IMR-90 (cell line): Measurements from ENCODE around the gene TCOF1. TPM values are rescaled to one million over a fixed set of nuclear protein-coding genes. Genes with fewer than 3 reads are reported as not detected.

Experiments used
- ATAC-seq: fragments of 200-7000 bp; cut with Tn5 transposase; 2 replicates; pipeline ENCODE4 v1.9.1; 2020; ENCODE audit warnings: low read depth, mild to moderate bottlenecking, moderate library complexity
- BruUV-seq: library from RNA; stranded (reverse); fragments of 400-500 nt; replicated peaks from 2 replicates; lab custom pipeline; 2021; lab: Mats Ljungman, UMichigan
- CTCF ChIA-PET: fragments of 300-600 bp; formaldehyde crosslinking; extraction: SDS; loops from one replicate; lab custom pipeline; 2021; ENCODE audit warnings: antibody characterized with exemption; lab: Yijun Ruan, JAX
- POLR2A ChIA-PET: fragments of 300-600 bp; sonication (Branson Sonifier 250); formaldehyde crosslinking; loops from one replicate; lab custom pipeline; 2022; ENCODE audit warnings: antibody characterized with exemption; ENCODE audit not compliant: unreplicated experiment; lab: Charles Lee
- DNase-seq: peaks from one replicate; pipeline ENCODE4 v3.0.0; 2013
- H2AFZ ChIP-seq: replicated peaks from 2 replicates; pipeline ENCODE3; 2013; ENCODE audit warnings: low read length, mild to moderate bottlenecking; ENCODE audit not compliant: poor library complexity
- H2AK5ac ChIP-seq: 2 replicates; pipeline ENCODE4 v1.6.1; 2013; ENCODE audit warnings: low read depth, low read length, inconsistent platforms
- H2AK9ac ChIP-seq: replicated peaks from 2 replicates; pipeline ENCODE3; 2013; ENCODE audit warnings: mild to moderate bottlenecking, low read depth, low read length, moderate library complexity; ENCODE audit not compliant: poor library complexity
- H2BK120ac ChIP-seq: 2 replicates; pipeline ENCODE4 v1.6.1; 2013; ENCODE audit warnings: low read depth, low read length, inconsistent platforms
- H2BK15ac ChIP-seq: 3 replicates; pipeline ENCODE4 v1.6.1; 2013; ENCODE audit warnings: low read depth, low read length, inconsistent platforms
- H2BK20ac ChIP-seq: 2 replicates; pipeline ENCODE4 v1.6.1; 2013; ENCODE audit warnings: low read depth, mild to moderate bottlenecking, inconsistent platforms, low read length, moderate library complexity
- H2BK5ac ChIP-seq: 2 replicates; pipeline ENCODE4 v1.6.1; 2013; ENCODE audit warnings: mild to moderate bottlenecking, low read depth, low read length, inconsistent platforms; ENCODE audit not compliant: poor library complexity, severe bottlenecking
- H3K14ac ChIP-seq: replicated peaks from 2 replicates; pipeline ENCODE4 v1.6.1; 2013; ENCODE audit warnings: low read depth, low read length, inconsistent platforms
- H3K18ac ChIP-seq: 2 replicates; pipeline ENCODE4 v1.6.1; 2013; ENCODE audit warnings: low read depth, low read length, control low read depth
- H3K23ac ChIP-seq: 2 replicates; pipeline ENCODE4 v1.6.1; 2013; ENCODE audit warnings: low read depth, low read length, inconsistent platforms
- H3K27ac ChIP-seq: 2 replicates; pipeline ENCODE4 v1.5.1; 2013; ENCODE audit warnings: mild to moderate bottlenecking, control low read depth, low read length; ENCODE audit not compliant: insufficient read depth
- H3K27me3 ChIP-seq: 2 replicates; pipeline ENCODE4 v1.6.1; 2013; ENCODE audit warnings: low read length; ENCODE audit not compliant: control insufficient read depth, insufficient read depth
- H3K36me3 ChIP-seq: 2 replicates; pipeline ENCODE4 v1.6.1; 2013; ENCODE audit warnings: low read length, mixed read lengths; ENCODE audit not compliant: control insufficient read depth, insufficient read depth
- H3K4ac ChIP-seq: 2 replicates; pipeline ENCODE4 v1.6.1; 2013; ENCODE audit warnings: low read depth, low read length, inconsistent platforms
- H3K4me1 ChIP-seq: 2 replicates; pipeline ENCODE4 v1.6.1; 2013; ENCODE audit warnings: low read length, mixed read lengths; ENCODE audit not compliant: control insufficient read depth, insufficient read depth
- H3K4me2 ChIP-seq: 2 replicates; pipeline ENCODE4 v1.6.1; 2013; ENCODE audit warnings: low read depth, mild to moderate bottlenecking, control low read depth, low read length, moderate library complexity
- H3K4me3 ChIP-seq: 2 replicates; pipeline ENCODE4 v1.5.1; 2013; ENCODE audit warnings: low read depth, mild to moderate bottlenecking, control low read depth, low read length, moderate library complexity; ENCODE audit not compliant: insufficient read depth
- H3K56ac ChIP-seq: 2 replicates; pipeline ENCODE4 v1.6.1; 2013; ENCODE audit warnings: low read length, inconsistent platforms; ENCODE audit not compliant: insufficient read depth; ENCODE audit errors: extremely low read depth
- H3K79me1 ChIP-seq, 2 experiments: 2 replicates each; pipeline ENCODE4 v1.6.1; 2013; ENCODE audit warnings: low read length in 2 of 2, inconsistent platforms in 1 of 2, low read depth in 1 of 2
- H3K9ac ChIP-seq: 2 replicates; pipeline ENCODE4 v1.6.1; 2013; ENCODE audit warnings: low read depth, low read length, control low read depth
- H3K9me1 ChIP-seq: 2 replicates; pipeline ENCODE4 v1.6.1; 2013; ENCODE audit warnings: low read length, inconsistent platforms; ENCODE audit not compliant: insufficient read depth
- H3K9me3 ChIP-seq: 2 replicates; pipeline ENCODE4 v1.6.1; 2013; ENCODE audit warnings: low read length; ENCODE audit not compliant: control insufficient read depth, insufficient read depth
- H4K20me1 ChIP-seq: 2 replicates; pipeline ENCODE4 v1.6.1; 2013; ENCODE audit warnings: low read length, inconsistent platforms; ENCODE audit not compliant: insufficient read depth
- H4K5ac ChIP-seq: 2 replicates; pipeline ENCODE4 v1.6.1; 2013; ENCODE audit warnings: mild to moderate bottlenecking, low read depth, low read length, control low read depth
- H4K8ac ChIP-seq, 2 experiments: 2 replicates each; pipeline ENCODE4 v1.6.1; 2013; ENCODE audit warnings: low read depth in 2 of 2, low read length in 2 of 2, control low read depth in 1 of 2, inconsistent platforms in 1 of 2
- H4K91ac ChIP-seq: 2 replicates; pipeline ENCODE4 v1.6.1; 2013; ENCODE audit warnings: low read depth, low read length, inconsistent platforms; ENCODE audit not compliant: insufficient read depth
- BHLHE40 ChIP-seq: fragments of 150-350 bp; IDR thresholded peaks from 2 replicates; pipeline ENCODE4 v1.6.1; 2016; ENCODE audit warnings: mild to moderate bottlenecking, low read depth, low read length
- CEBPB ChIP-seq: IDR thresholded peaks from 2 replicates; pipeline ENCODE4 v1.6.1; 2012; ENCODE audit warnings: low read depth, low read length, improper control_type of control experiment
- CHD1 ChIP-seq: IDR thresholded peaks from 2 replicates; pipeline ENCODE4 v1.6.1; 2012; ENCODE audit warnings: low read depth, low read length, improper control_type of control experiment
- CTCF ChIP-seq: conservative IDR thresholded peaks from 2 replicates; pipeline ENCODE4 v1.5.1; 2012; ENCODE audit warnings: mild to moderate bottlenecking, low read depth, low read length, improper control_type of control experiment
- ELK1 ChIP-seq: fragments of 150-350 bp; IDR thresholded peaks from 2 replicates; pipeline ENCODE4 v1.6.1; 2016; ENCODE audit warnings: low read depth, mild to moderate bottlenecking, low read length, moderate library complexity, borderline replicate concordance
- MAFK ChIP-seq: IDR thresholded peaks from 2 replicates; pipeline ENCODE4 v1.6.1; 2012; ENCODE audit warnings: low read depth, low read length, improper control_type of control experiment
- MAZ ChIP-seq: IDR thresholded peaks from 2 replicates; pipeline ENCODE4 v1.6.1; 2012; ENCODE audit warnings: low read depth, mild to moderate bottlenecking, low read length, improper control_type of control experiment, moderate library complexity, borderline replicate concordance
- MXI1 ChIP-seq: IDR thresholded peaks from 2 replicates; pipeline ENCODE4 v1.6.1; 2012; ENCODE audit warnings: low read depth, mild to moderate bottlenecking, low read length, moderate library complexity, borderline replicate concordance
- NFE2L2 ChIP-seq: fragments of 150-350 bp; IDR thresholded peaks from 2 replicates; pipeline ENCODE4 v1.6.1; 2016; ENCODE audit warnings: low read depth, mild to moderate bottlenecking, low read length
- POLR2A ChIP-seq: IDR thresholded peaks from 2 replicates; pipeline ENCODE4 v1.6.1; 2012; ENCODE audit warnings: mild to moderate bottlenecking, low read depth, low read length
- RAD21 ChIP-seq: IDR thresholded peaks from 2 replicates; pipeline ENCODE4 v1.6.1; 2012; ENCODE audit warnings: low read length, improper control_type of control experiment
- RCOR1 ChIP-seq: IDR thresholded peaks from 2 replicates; pipeline ENCODE4 v1.6.1; 2012; ENCODE audit warnings: mild to moderate bottlenecking, low read length, improper control_type of control experiment; ENCODE audit not compliant: insufficient replicate concordance
- RFX5 ChIP-seq: IDR thresholded peaks from 2 replicates; pipeline ENCODE4 v1.8.0; 2012; ENCODE audit warnings: low read depth, mild to moderate bottlenecking, low read length, moderate library complexity
- SMC3 ChIP-seq: fragments of 150-350 bp; IDR thresholded peaks from 2 replicates; pipeline ENCODE4 v1.6.1; 2016; ENCODE audit warnings: low read depth, mild to moderate bottlenecking, antibody characterized with exemption, low read length, moderate library complexity
- USF2 ChIP-seq: fragments of 150-350 bp; IDR thresholded peaks from 2 replicates; pipeline ENCODE4 v1.6.1; 2017; ENCODE audit warnings: mild to moderate bottlenecking, antibody characterized with exemption, low read length, low read depth
- WGBS, 2 experiments: methylation state at CpG; one replicate each; pipeline versions ENCODE4 v1.1.5 to v1.1.7; 2013; ENCODE audit warnings: missing lambda C conversion rate in 2 of 2; ENCODE audit not compliant: insufficient read length in 1 of 2; ENCODE audit errors: extremely low coverage in 2 of 2; 5-methylcytosine and 5-hydroxymethylcytosine counted together
- dilution Hi-C: fragments of 300-500 bp; cut with HindIII; formaldehyde crosslinking; loops from one replicate; pipeline ENCODE4 v1.14.3; 2018; ENCODE audit warnings: low sequenced_read_pairs; ENCODE audit not compliant: unreplicated experiment
- in situ Hi-C: fragments of 300-500 bp; cut with MboI; formaldehyde crosslinking; loops from 3 replicates; pipeline ENCODE4 v1.14.3; 2019; ENCODE audit warnings: low sequenced_read_pairs, inconsistent platforms, mixed read lengths
- intact Hi-C: fragments of 100-400 bp; cut with micrococcal nuclease; formaldehyde crosslinking; loops from 2 replicates; pipeline ENCODE4 v1.10.0; 2022
- polyA plus RNA-seq, 3 experiments: library from polyadenylated mRNA; depleted of rRNA; stranded (reverse); fragments of >200 nt; gene quantifications; 2 replicates each; pipeline ENCODE4 v1.2.3, GENCODE V29; 2012; ENCODE audit warnings: low replicate concordance in 1 of 3
- total RNA-seq: library from RNA; depleted of rRNA; stranded (reverse); fragments of >200 nt; gene quantifications from 2 replicates; pipeline ENCODE4 v1.2.3, GENCODE V29; 2012

The TCOF1 gene
- total and polyA plus RNA-seq, 2 of the 4 experiments (the other 2 are of a cell fraction) = 18.2 to 19.7 TPM

- no peak overlapping the region for H3K14ac ChIP-seq
- peak overlapping the region; percentile 71; the same call in 1 of the 2 replicates for H3K23ac ChIP-seq
- peaks cover 4% of the 10 kb centered on the region for H3K4me1 ChIP-seq
- no peak overlapping the region for H2BK5ac ChIP-seq
- H4K20me1 ChIP-seq = peaks cover 76% of the 10 kb centered on the region
- H2BK15ac ChIP-seq = no peak overlapping the region
- H4K91ac ChIP-seq = no peak overlapping the region
- H4K8ac ChIP-seq = no peak overlapping the region
- H2BK20ac ChIP-seq = no peak overlapping the region
- H3K4me3 ChIP-seq = no peak overlapping the region
- BruUV-seq = no TSS peak
- H3K4ac ChIP-seq = no peak overlapping the region
- DNase-seq = no peak
- no CpG with 5 or more reads among the region's 6 CpGs for WGBS, 2 experiments
- TF ChIP-seq RFX5 (no peak), CHD1 (no peak), CEBPB (no peak), CTCF (no peak), MAFK (no peak), NFE2L2 (no peak), RCOR1 (no peak), POLR2A (no peak), MXI1 (no peak), USF2 (no peak), MAZ (no peak), ELK1 (no peak), RAD21 (no peak), SMC3 (no peak), BHLHE40 (no peak)
- H3K79me1 ChIP-seq = peaks cover 35 to 66% of the 10 kb centered on the region in 2 experiments
- ATAC-seq = no peak
- no peak overlapping the region for H2AK5ac ChIP-seq
- ChIA-PET CTCF (no interaction called here), POLR2A (interaction anchor here (0.6 kb wide), 2 partner anchors 101 to 127 kb away, joined by 4 read pairs; no protein-coding TSS in a partner anchor)
- H3K27ac ChIP-seq = no peak overlapping the region
- H2AK9ac ChIP-seq = no peak overlapping the region
- H3K9ac ChIP-seq = no peak overlapping the region
- no peak overlapping the region for H2BK120ac ChIP-seq
- no peak overlapping the region for H3K4me2 ChIP-seq
- in situ Hi-C loops (loop anchor here (25.0 kb wide), 2 partner anchors 609 to 809 kb away; no protein-coding TSS in a partner anchor), intact Hi-C loops (no loop called here), dilution Hi-C loops (no loop called here)
- peaks cover 53% of the 10 kb centered on the region for H3K36me3 ChIP-seq
- H2AFZ ChIP-seq = no peak overlapping the region
- no peak overlapping the region for H3K18ac ChIP-seq
- no peaks in the 10 kb centered on the region for H3K9me3 ChIP-seq
- H4K5ac ChIP-seq = no peak overlapping the region
- H3K27me3 ChIP-seq = no peaks in the 10 kb centered on the region
- H3K56ac ChIP-seq = no peak overlapping the region
- peaks cover 9% of the 10 kb centered on the region for H3K9me1 ChIP-seq
Observed at GRCh38 chr5:150446583-150446982, 89.1 kb downstream of the TCOF1 start.
